Measurements from ENCODE around the gene BRI3. TPM values are rescaled to one million over a fixed set of nuclear protein-coding genes. Genes with fewer than 3 reads are reported as not detected.

The BRI3 gene
- total RNA-seq, 4 donors from 2014 or later = 34.2 to 54.2 (median 46.3) TPM

Other genes starting within 250 kb of the BRI3 start
- gene LMTK2, start 174.8 kb upstream of the BRI3 start, total RNA-seq = 10 to 100 TPM; 31.9 to 44.3 (median 35.0) TPM
- gene BHLHA15, start 70.2 kb upstream of the BRI3 start, total RNA-seq = 10 to 100 TPM in 1 of 4 donors, 1 to 10 TPM in 3; 3.7 to 18.5 (median 5.6) TPM
- gene TECPR1, start 29.5 kb upstream of the BRI3 start, total RNA-seq = 10 to 100 TPM in 3 of 4 donors, 1 to 10 TPM in 1; 8.1 to 18.4 (median 14.2) TPM
- 10 to 100 TPM; 17.2 to 28.9 (median 20.7) TPM for gene BAIAP2L1, start 119.4 kb downstream of the BRI3 start, total RNA-seq

Measured in lower leg skin (tissue), 4 donors.